ENCODE measurements around the gene RNASEH2B.
A peak's percentile ranks its signal among the peaks of the same experiment; 100 is the strongest.

The RNASEH2B gene

GRCh38 chr13:50907781-50908180, 1.8 kb upstream of the RNASEH2B start:
- H3K27ac ChIP-seq, result no peak overlapping the region

GRCh38 chr13:50908371-50908770, 1.2 kb upstream of the RNASEH2B start:
- H3K27ac ChIP-seq, result no peak overlapping the region
- TF ChIP-seq CTCF (conservative IDR thresholded peaks at IDR 0.05) (no peak), ZFX (IDR thresholded peaks at IDR 0.05) (no peak)

More at GRCh38 chr13:50907781-50908180, 1.8 kb upstream of the RNASEH2B start:
- no peak for TF ChIP-seq CTCF (conservative IDR thresholded peaks at IDR 0.05)
- no peak for TF ChIP-seq ZFX (IDR thresholded peaks at IDR 0.05)

- TF ChIP-seq CTCF (conservative IDR thresholded peaks at IDR 0.05) (no peak), ZFX (IDR thresholded peaks at IDR 0.05) (no peak)
- H3K27ac ChIP-seq, result peak overlapping the region; percentile 90
These were observed 854 bp downstream of the RNASEH2B start for GRCh38 chr13:50910485-50910805.

- no peak for TF ChIP-seq ZFX (IDR thresholded peaks at IDR 0.05)
- no peak for TF ChIP-seq CTCF (conservative IDR thresholded peaks at IDR 0.05)
- no peak overlapping the region for H3K27ac ChIP-seq
These were observed 1.6 kb downstream of the RNASEH2B start for GRCh38 chr13:50911081-50911631.

DNA sequence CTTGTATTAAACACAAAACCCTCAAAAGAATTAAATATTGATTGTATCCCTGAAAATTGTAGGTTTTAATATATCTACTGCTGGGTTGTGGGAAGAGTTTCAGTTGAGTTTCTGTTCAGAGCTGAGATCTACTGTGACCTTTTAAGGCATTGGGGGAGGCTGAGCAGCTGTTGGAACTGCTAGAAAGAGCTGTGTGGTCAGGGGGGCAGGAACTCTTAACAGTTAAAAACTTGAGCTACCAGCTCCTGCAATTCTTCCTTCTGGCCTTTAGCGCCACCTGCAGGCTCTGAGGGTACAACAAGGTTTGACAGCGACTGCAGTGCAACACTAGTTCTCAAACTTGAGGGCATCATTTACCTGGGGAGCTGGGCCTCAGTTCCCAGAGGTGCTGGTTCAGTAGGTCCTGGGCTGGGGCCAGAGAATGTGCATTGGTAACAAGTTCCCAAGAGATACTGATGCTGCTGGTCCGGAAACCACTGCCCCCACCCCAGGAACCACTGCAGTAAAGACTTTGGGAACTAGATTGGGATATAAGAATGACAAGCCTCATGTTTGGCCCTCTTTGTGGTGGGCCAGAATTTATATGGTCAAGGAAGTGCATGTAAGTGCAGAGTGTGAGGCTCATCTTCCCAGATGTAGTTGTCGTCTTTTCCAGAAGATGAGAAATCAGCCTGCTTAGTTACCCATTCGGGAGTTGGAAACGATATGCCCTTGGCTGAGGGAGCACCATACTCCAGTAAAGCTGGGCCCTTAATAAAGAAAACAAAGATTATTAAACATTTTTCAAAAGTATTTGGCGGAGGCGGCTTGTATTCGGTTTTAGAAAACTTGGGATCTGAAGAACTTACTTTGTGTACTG, 2.6 kb downstream of the RNASEH2B start:
- H3K27ac ChIP-seq, result no peak overlapping the region
- no peak for TF ChIP-seq ZFX (IDR thresholded peaks at IDR 0.05)
- peak; percentile 89 for TF ChIP-seq CTCF (conservative IDR thresholded peaks at IDR 0.05)

DNA sequence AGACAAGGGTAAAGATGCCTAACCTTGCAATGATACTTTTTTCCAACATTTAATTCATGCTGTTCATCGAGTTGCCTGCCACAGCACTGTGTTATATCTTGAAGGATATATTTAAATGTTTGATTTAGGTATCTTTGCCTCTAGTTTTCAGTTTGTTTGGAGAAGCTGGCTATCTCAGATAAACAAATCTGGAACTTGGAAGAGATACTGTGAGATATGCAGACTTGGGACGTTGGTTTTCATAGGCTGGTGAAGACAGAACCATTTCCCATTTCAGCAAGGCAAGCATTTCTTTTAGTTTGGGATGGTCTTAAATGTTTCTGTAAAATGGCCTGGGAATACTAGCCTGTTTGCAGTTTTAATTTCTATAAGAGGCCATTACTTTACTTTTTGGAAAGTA, 3.3 kb downstream of the RNASEH2B start:
- no peak for TF ChIP-seq CTCF (conservative IDR thresholded peaks at IDR 0.05)
- no peak for TF ChIP-seq ZFX (IDR thresholded peaks at IDR 0.05)
- no peak overlapping the region for H3K27ac ChIP-seq

- TF ChIP-seq CTCF (conservative IDR thresholded peaks at IDR 0.05), result no peak
- TF ChIP-seq ZFX (IDR thresholded peaks at IDR 0.05), result no peak
- no peak overlapping the region for H3K27ac ChIP-seq
These were observed 4.6 kb downstream of the RNASEH2B start for GRCh38 chr13:50914176-50914700.
